Endothelial cell of umbilical vein (primary cell): ENCODE data around the gene LFNG.

Experiments used
- EZH2 ChIP-seq: IDR thresholded peaks from 2 replicates; pipeline ENCODE4 v1.6.1; 2012; ENCODE audit warnings: borderline replicate concordance, low read depth, mild to moderate bottlenecking, moderate library complexity, low read length, inconsistent platforms; ENCODE audit not compliant: severe bottlenecking
- GATA2 ChIP-seq: IDR thresholded peaks from 2 replicates; pipeline ENCODE4 v1.7.0; 2011; ENCODE audit warnings: low read depth, mild to moderate bottlenecking, moderate library complexity, mixed read lengths, low read length; ENCODE audit not compliant: insufficient read length, insufficient read depth
- TF ChIP-seq, protein P1 (sequence below), 2 donors: IDR thresholded peaks; 1 replicate in 1 of 2; 2 replicates in 1 of 2; pipeline ENCODE4 v1.5.1; 2011; ENCODE audit warnings: low read length in 2 of 2, mild to moderate bottlenecking in 2 of 2, moderate library complexity in 2 of 2, control low read depth in 1 of 2, inconsistent platforms in 1 of 2, low read depth in 1 of 2; ENCODE audit not compliant: insufficient read depth in 1 of 2; ENCODE audit errors: extremely low read depth in 1 of 2

DNA sequence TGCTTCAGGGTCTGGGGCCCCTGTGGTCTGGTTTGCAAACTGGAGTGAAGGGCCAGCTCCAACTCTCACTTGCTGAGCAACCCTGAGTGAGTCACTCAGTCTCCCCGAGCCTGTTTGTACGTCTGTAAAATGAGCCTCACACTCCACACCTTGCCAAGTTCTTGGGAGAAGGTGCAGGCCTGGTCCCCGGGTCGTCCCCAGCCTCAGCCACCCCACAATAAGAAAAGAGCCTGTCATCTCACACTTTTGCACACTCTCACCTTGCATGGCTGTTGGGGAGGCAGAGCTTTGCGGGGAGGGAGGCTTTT lies 48.6 kb upstream of the LFNG start:
- TF ChIP-seq, protein P1, sequence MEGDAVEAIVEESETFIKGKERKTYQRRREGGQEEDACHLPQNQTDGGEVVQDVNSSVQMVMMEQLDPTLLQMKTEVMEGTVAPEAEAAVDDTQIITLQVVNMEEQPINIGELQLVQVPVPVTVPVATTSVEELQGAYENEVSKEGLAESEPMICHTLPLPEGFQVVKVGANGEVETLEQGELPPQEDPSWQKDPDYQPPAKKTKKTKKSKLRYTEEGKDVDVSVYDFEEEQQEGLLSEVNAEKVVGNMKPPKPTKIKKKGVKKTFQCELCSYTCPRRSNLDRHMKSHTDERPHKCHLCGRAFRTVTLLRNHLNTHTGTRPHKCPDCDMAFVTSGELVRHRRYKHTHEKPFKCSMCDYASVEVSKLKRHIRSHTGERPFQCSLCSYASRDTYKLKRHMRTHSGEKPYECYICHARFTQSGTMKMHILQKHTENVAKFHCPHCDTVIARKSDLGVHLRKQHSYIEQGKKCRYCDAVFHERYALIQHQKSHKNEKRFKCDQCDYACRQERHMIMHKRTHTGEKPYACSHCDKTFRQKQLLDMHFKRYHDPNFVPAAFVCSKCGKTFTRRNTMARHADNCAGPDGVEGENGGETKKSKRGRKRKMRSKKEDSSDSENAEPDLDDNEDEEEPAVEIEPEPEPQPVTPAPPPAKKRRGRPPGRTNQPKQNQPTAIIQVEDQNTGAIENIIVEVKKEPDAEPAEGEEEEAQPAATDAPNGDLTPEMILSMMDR (IDR thresholded peaks at IDR 0.05; ENCODE audit: extremely low read depth in 1 of 2, insufficient read depth in 1 of 2, low read depth in 1 of 2, low read length in 2 of 2) = no peak
- TF ChIP-seq GATA2 (no peak), EZH2 (no peak)
